Hepatocyte (in vitro differentiated cells): Measurements from ENCODE around the gene RASGRP2.

Experiments
- CTCF ChIP-seq: fragments of 200-600 bp; sonication (generic); IDR thresholded peaks from 2 replicates; pipeline ENCODE4 v1.5.1; 2016; ENCODE audit warnings: antibody characterized with exemption, mild to moderate bottlenecking; ENCODE audit not compliant: poor library complexity
- EZH2 ChIP-seq: fragments of 200-600 bp; sonication (generic); IDR thresholded peaks from 2 replicates; pipeline ENCODE4 v1.6.1; 2016; ENCODE audit warnings: antibody characterized with exemption, mild to moderate bottlenecking, borderline replicate concordance
- EZH2phosphoT487 ChIP-seq: fragments of 200-600 bp; sonication (generic); IDR thresholded peaks from one replicate; pipeline ENCODE4 v1.6.1; 2018; ENCODE audit warnings: antibody characterized with exemption, mild to moderate bottlenecking, low read depth, moderate library complexity; ENCODE audit not compliant: unreplicated experiment, severe bottlenecking

- TF ChIP-seq CTCF: no peak
- no peak for TF ChIP-seq EZH2
- TF ChIP-seq EZH2phosphoT487: no peak
These were observed 59.6 kb downstream of the RASGRP2 start for GRCh38 chr11:64684357-64684756.
